Activated T-cell treated with anti-CD3 and anti-CD28 coated beads, Interleukin-2, amount 50 U/mL, for 72 hours (primary cell): ENCODE data around the gene HMGN1. TPM values are rescaled to one million over a fixed set of nuclear protein-coding genes. Genes with fewer than 3 reads are reported as not detected.
A peak's percentile ranks its signal among the peaks of the same experiment; 100 is the strongest.

Experiments used
- ATAC-seq, 2 donors: fragments of 150-1000 bp; cut with Tn5 transposase; replicated peaks in 1 of 2; 2 replicates each; pipeline ENCODE4 v1.10.0; 2021; ENCODE audit warnings: moderate library complexity in 2 of 2, mild to moderate bottlenecking in 1 of 2
- DNase-seq, 2 donors: peaks; one replicate each; pipeline ENCODE4 v3.0.0; 2021 to 2022; ENCODE audit warnings: mixed read lengths in 1 of 2
- H3K27ac Mint-ChIP-seq: one replicate; pipeline ENCODE4 v1.8.0; 2022; ENCODE audit warnings: mild to moderate bottlenecking, moderate library complexity, mixed read lengths
- H3K27me3 Mint-ChIP-seq: one replicate; pipeline ENCODE4 v1.8.0; 2022; ENCODE audit warnings: low read depth, mixed read lengths
- H3K36me3 Mint-ChIP-seq, 2 donors: one replicate each; pipeline ENCODE4 v1.8.0; 2022; ENCODE audit warnings: mixed read lengths in 2 of 2, mild to moderate bottlenecking in 1 of 2; ENCODE audit not compliant: insufficient read depth in 2 of 2
- H3K4me1 Mint-ChIP-seq: one replicate; pipeline ENCODE4 v1.8.0; 2022; ENCODE audit warnings: low read depth, mixed read lengths
- H3K4me3 Mint-ChIP-seq, 2 donors: one replicate each; pipeline ENCODE4 v1.8.0; 2022; ENCODE audit warnings: mild to moderate bottlenecking in 2 of 2, mixed read lengths in 2 of 2, moderate library complexity in 2 of 2
- H3K9me3 Mint-ChIP-seq, 2 donors: one replicate each; pipeline ENCODE4 v1.8.0; 2022; ENCODE audit warnings: mixed read lengths in 2 of 2
- total RNA-seq, 2 donors: library from RNA; stranded (reverse); gene quantifications; one replicate each; pipeline ENCODE4 v1.2.3, GENCODE V29; 2022

Gene HMGN1
- total RNA-seq, 2 donors from 2014 or later = 353 to 399 TPM

GRCh38 chr21:39359382-39359781 lies 10.5 kb upstream of the HMGN1 start:
- H3K27me3 Mint-ChIP-seq = peaks cover 18% of the 10 kb centered on the region
- no peak for ATAC-seq
- no peaks in the 10 kb centered on the region for H3K4me1 Mint-ChIP-seq
- H3K4me3 Mint-ChIP-seq = no peak overlapping the region
- no peaks in the 10 kb centered on the region for H3K9me3 Mint-ChIP-seq
- no peak for DNase-seq
- H3K27ac Mint-ChIP-seq = no peak overlapping the region
- H3K36me3 Mint-ChIP-seq = no peaks in the 10 kb centered on the region

GRCh38 chr21:39353295-39353694 lies 4.4 kb upstream of the HMGN1 start:
- DNase-seq (no peak), ATAC-seq (no peak)
- Mint-ChIP-seq H3K9me3 (peaks cover 0 to 2% of the 10 kb centered on the region in 2 donors), H3K4me3 (no peak overlapping the region), H3K4me1 (peaks cover 19% of the 10 kb centered on the region), H3K27me3 (peaks cover 8% of the 10 kb centered on the region), H3K36me3 (peaks cover 0 to 4% of the 10 kb centered on the region in 2 donors), H3K27ac (no peak overlapping the region)

GRCh38 chr21:39350094-39351005 lies 1.5 kb upstream of the HMGN1 start:
- peaks cover 2% of the 10 kb centered on the region for H3K27me3 Mint-ChIP-seq
- DNase-seq = no peak
- peaks cover 42% of the 10 kb centered on the region for H3K4me1 Mint-ChIP-seq
- H3K4me3 Mint-ChIP-seq = peak overlapping the region; percentile 99
- ATAC-seq = no peak
- H3K27ac Mint-ChIP-seq = peak overlapping the region; percentile 93
- H3K9me3 Mint-ChIP-seq = peaks cover 0 to 2% of the 10 kb centered on the region in 2 donors
- H3K36me3 Mint-ChIP-seq = peaks cover 9 to 22% of the 10 kb centered on the region in 2 donors

- peaks cover 0 to 2% of the 10 kb centered on the region in 2 donors for H3K9me3 Mint-ChIP-seq
- H3K4me1 Mint-ChIP-seq = peaks cover 46% of the 10 kb centered on the region
- peak overlapping the region; percentile 93 for H3K27ac Mint-ChIP-seq
- H3K4me3 Mint-ChIP-seq = peak overlapping the region; percentile 99
- H3K27me3 Mint-ChIP-seq = no peaks in the 10 kb centered on the region
- DNase-seq = peak; percentile 98 to 99
- peaks cover 14 to 27% of the 10 kb centered on the region in 2 donors for H3K36me3 Mint-ChIP-seq
- peak; percentile 88 for ATAC-seq
Measured at GRCh38 chr21:39349211-39350093, 564 bp upstream of the HMGN1 start.

GRCh38 chr21:39348040-39348354 lies 891 bp downstream of the HMGN1 start:
- Mint-ChIP-seq H3K9me3 (peaks cover 0 to 2% of the 10 kb centered on the region in 2 donors), H3K4me1 (peaks cover 46% of the 10 kb centered on the region), H3K4me3 (peak overlapping the region; percentile 80 to 85), H3K27me3 (no peaks in the 10 kb centered on the region), H3K27ac (peak overlapping the region; percentile 49), H3K36me3 (peaks cover 18 to 35% of the 10 kb centered on the region in 2 donors)
- DNase-seq (no peak), ATAC-seq (no peak)

- peak overlapping the region; percentile 80 to 85 for H3K4me3 Mint-ChIP-seq
- peaks cover 0 to 2% of the 10 kb centered on the region in 2 donors for H3K9me3 Mint-ChIP-seq
- H3K27me3 Mint-ChIP-seq = no peaks in the 10 kb centered on the region
- no peak for DNase-seq
- H3K27ac Mint-ChIP-seq = peak overlapping the region; percentile 49
- H3K4me1 Mint-ChIP-seq = peaks cover 46% of the 10 kb centered on the region
- peaks cover 18 to 36% of the 10 kb centered on the region in 2 donors for H3K36me3 Mint-ChIP-seq
- ATAC-seq = no peak
Measured at GRCh38 chr21:39347537-39347936, 1.4 kb downstream of the HMGN1 start.

GRCh38 chr21:39346671-39347331 lies 2.1 kb downstream of the HMGN1 start:
- ATAC-seq = no peak
- Mint-ChIP-seq H3K9me3 (peaks cover 0 to 2% of the 10 kb centered on the region in 2 donors), H3K27me3 (no peaks in the 10 kb centered on the region)

GRCh38 chr21:39346206-39346605 lies 2.7 kb downstream of the HMGN1 start:
- DNase-seq (no peak), ATAC-seq (no peak)
- Mint-ChIP-seq H3K4me3 (peak overlapping the region; percentile 80 to 85), H3K9me3 (peaks cover 0 to 2% of the 10 kb centered on the region in 2 donors), H3K27me3 (no peaks in the 10 kb centered on the region), H3K36me3 (peaks cover 19 to 40% of the 10 kb centered on the region in 2 donors), H3K27ac (peak overlapping the region; percentile 95), H3K4me1 (peaks cover 44% of the 10 kb centered on the region)

More at GRCh38 chr21:39346671-39347331, 2.1 kb downstream of the HMGN1 start:
- no peak for DNase-seq
- Mint-ChIP-seq H3K4me3 (peak overlapping the region; percentile 80 to 85), H3K36me3 (peaks cover 18 to 36% of the 10 kb centered on the region in 2 donors), H3K4me1 (peaks cover 46% of the 10 kb centered on the region), H3K27ac (peak overlapping the region; percentile 95)

- peak overlapping the region; percentile 16 to 80 for H3K4me3 Mint-ChIP-seq
- peaks cover 36% of the 10 kb centered on the region for H3K4me1 Mint-ChIP-seq
- peak overlapping the region; percentile 95 for H3K27ac Mint-ChIP-seq
- H3K36me3 Mint-ChIP-seq = peaks cover 19 to 37% of the 10 kb centered on the region in 2 donors
- H3K27me3 Mint-ChIP-seq = no peaks in the 10 kb centered on the region
- DNase-seq (no peak), ATAC-seq (no peak)
- H3K9me3 Mint-ChIP-seq = no peaks in the 10 kb centered on the region
Measured at GRCh38 chr21:39345440-39345839, 3.4 kb downstream of the HMGN1 start.

GRCh38 chr21:39344848-39345247 lies 4.0 kb downstream of the HMGN1 start:
- Mint-ChIP-seq H3K27me3 (no peaks in the 10 kb centered on the region), H3K27ac (peak overlapping the region; percentile 95), H3K36me3 (peaks cover 19 to 37% of the 10 kb centered on the region in 2 donors), H3K4me1 (peaks cover 31% of the 10 kb centered on the region), H3K4me3 (peak overlapping the region in 1 of 2 donors; percentile 80), H3K9me3 (no peaks in the 10 kb centered on the region)
- ATAC-seq (no peak), DNase-seq (no peak)

- no peaks in the 10 kb centered on the region for H3K9me3 Mint-ChIP-seq
- H3K27ac Mint-ChIP-seq = no peak overlapping the region
- H3K4me3 Mint-ChIP-seq = no peak overlapping the region
- no peak for ATAC-seq
- no peaks in the 10 kb centered on the region for H3K27me3 Mint-ChIP-seq
- peaks cover 13 to 26% of the 10 kb centered on the region in 2 donors for H3K36me3 Mint-ChIP-seq
- peaks cover 15% of the 10 kb centered on the region for H3K4me1 Mint-ChIP-seq
- DNase-seq = no peak
Measured at GRCh38 chr21:39341249-39341923, 7.5 kb downstream of the HMGN1 start.

GRCh38 chr21:39340687-39341086 lies 8.2 kb downstream of the HMGN1 start:
- Mint-ChIP-seq H3K27ac (no peak overlapping the region), H3K36me3 (peaks cover 13 to 22% of the 10 kb centered on the region in 2 donors), H3K4me1 (peaks cover 8% of the 10 kb centered on the region), H3K27me3 (no peaks in the 10 kb centered on the region), H3K9me3 (no peaks in the 10 kb centered on the region), H3K4me3 (no peak overlapping the region)
- no peak for ATAC-seq
- no peak for DNase-seq
